Kidney epithelial cell (primary cell): Measurements from ENCODE around the gene VDR. TPM values are rescaled to one million over a fixed set of nuclear protein-coding genes. Genes with fewer than 3 reads are reported as not detected.

Experiments used
- DNase-seq: peaks from one replicate; pipeline ENCODE4 v3.0.0-alpha.2; 2010; ENCODE audit warnings: low read depth
- H3K27me3 ChIP-seq: 2 replicates; pipeline ENCODE4 v1.6.0; 2011; ENCODE audit warnings: low read length; ENCODE audit not compliant: control insufficient read depth, insufficient read depth
- H3K36me3 ChIP-seq: 2 replicates; pipeline ENCODE4 v1.5.1; 2011; ENCODE audit warnings: low read length; ENCODE audit not compliant: control insufficient read depth, insufficient read depth
- H3K4me3 ChIP-seq: 2 replicates; pipeline ENCODE4 v1.5.1; 2011; ENCODE audit warnings: low read depth, mild to moderate bottlenecking, control low read depth, low read length
- total RNA-seq: library from RNA; depleted of rRNA; stranded (reverse); fragments of >200 nt; gene quantifications from 2 replicates; pipeline ENCODE4 v1.2.3, GENCODE V29; 2015
- TF ChIP-seq, protein P1 (sequence below): IDR thresholded peaks from 2 replicates; pipeline ENCODE4 v1.5.1; 2011; ENCODE audit warnings: mild to moderate bottlenecking, moderate library complexity, low read length, control low read depth, inconsistent platforms; ENCODE audit not compliant: insufficient read depth, poor library complexity, severe bottlenecking

VDR gene
- total RNA-seq: 21.9 and 25.6 TPM in 2 replicates

DNA sequence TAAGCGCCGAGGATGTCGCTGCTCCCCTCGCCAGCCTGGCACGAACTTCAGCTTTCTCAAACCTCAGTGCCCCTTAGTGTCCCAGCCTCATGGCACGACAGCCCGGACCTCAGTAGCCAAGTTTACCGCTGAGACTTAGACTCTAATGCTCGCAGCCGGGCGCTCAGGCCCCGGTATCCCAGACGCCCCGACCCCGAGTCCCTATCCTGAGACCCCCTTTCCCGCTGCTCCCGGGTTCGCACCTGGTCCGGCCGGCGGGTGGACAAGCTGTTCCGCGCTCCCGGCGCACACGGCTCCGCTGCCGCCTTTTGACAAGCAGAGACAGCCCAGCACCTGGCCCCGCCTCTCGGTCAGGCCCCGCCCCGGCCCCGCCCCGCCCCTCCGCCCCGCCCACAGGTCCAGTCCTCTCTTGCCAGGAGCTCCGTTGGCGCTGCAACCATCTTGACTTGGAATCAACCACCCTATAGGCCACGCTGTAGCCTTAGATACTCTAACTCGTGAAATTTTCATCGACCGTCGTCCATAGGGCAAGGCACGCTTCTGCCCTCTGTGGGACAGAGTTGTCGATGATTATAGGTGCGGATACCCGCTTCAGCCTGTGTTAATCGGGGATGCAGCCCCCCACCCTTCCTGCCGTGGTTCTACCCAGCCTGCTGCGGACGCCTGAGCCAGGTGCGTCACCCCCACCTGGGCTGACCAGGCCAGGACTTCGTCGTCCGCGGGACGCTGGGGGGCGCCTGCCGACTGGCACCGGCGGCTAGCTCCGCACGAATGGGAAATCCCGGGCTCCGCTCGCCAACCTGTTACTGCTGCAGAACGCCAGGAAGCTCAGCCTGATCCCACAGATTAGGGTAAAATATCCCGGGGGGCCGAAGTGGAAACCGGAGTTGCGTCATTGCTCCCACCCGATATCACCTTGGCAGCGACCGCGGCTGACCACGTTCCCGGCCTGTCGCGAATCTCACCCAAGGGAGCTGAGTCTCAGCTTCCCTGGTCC, at the start of gene VDR:
Gene VDR, minus strand, starts transcription at position 282 of the 997 bp plus-strand sequence. CDS start 25,881 bp downstream, outside the sequence.
- peaks cover 7% of the 10 kb centered on the region for H3K27me3 ChIP-seq
- peak within 1 kb of the TSS; percentile 53 for H3K4me3 ChIP-seq
- TF ChIP-seq, protein P1, sequence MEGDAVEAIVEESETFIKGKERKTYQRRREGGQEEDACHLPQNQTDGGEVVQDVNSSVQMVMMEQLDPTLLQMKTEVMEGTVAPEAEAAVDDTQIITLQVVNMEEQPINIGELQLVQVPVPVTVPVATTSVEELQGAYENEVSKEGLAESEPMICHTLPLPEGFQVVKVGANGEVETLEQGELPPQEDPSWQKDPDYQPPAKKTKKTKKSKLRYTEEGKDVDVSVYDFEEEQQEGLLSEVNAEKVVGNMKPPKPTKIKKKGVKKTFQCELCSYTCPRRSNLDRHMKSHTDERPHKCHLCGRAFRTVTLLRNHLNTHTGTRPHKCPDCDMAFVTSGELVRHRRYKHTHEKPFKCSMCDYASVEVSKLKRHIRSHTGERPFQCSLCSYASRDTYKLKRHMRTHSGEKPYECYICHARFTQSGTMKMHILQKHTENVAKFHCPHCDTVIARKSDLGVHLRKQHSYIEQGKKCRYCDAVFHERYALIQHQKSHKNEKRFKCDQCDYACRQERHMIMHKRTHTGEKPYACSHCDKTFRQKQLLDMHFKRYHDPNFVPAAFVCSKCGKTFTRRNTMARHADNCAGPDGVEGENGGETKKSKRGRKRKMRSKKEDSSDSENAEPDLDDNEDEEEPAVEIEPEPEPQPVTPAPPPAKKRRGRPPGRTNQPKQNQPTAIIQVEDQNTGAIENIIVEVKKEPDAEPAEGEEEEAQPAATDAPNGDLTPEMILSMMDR: peak; percentile 69
- no peaks in the 10 kb centered on the region for H3K36me3 ChIP-seq
- DNase-seq: peak; percentile 65

DNA sequence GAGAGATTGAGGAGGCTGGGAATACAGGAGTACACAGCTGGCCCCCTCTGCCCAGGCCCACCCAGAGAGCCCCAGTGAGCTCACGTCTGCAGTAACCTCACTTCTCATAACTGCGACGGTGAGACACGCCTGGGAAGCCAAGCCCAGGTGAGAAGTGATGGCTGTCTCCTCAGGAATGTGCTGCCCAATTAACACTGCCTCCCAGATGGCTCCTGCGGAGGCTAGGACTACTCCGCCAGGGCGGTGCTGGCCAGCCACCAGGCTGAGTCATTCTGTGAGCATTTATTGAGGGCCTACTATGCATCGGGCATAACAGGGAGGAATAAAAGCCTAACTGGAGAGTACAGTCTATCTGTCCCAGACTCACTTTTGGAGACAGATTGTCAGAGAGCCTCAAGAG, 49.3 kb upstream of the VDR start:
- Histone ChIP-seq H3K4me3 (no peak overlapping the region), H3K36me3 (no peaks in the 10 kb centered on the region), H3K27me3 (no peaks in the 10 kb centered on the region)
- TF ChIP-seq, protein P1: no peak
- no peak for DNase-seq

DNA sequence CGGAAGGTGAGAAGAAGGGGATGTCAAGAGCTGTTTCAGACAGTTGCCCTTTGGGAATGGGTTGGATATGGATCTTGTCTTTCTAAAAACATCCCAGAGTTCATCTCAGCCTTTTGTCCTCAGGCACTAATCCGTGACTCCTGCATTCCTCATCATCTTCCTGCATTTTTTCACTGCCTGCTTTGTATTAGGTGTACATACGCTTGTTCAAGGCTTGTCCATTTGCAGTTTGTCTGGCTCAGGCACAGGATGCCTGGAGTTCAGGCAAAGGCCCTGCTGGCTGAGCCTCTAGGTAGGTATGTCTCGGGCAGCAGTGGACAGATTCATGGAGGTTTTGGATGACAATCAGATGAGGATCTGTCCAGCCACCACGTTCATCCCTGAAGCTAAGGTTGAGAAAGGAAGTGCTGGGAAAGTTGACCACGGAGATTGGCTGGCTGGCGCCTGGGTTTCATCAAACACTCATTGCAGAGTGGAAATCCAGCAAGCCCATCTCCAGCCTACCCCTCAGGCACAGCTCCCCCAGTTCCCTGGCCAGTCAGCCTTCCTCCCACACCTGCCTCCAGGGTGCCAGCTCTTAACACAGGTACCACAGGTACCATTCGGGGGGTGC, 46.2 kb upstream of the VDR start:
- TF ChIP-seq, protein P1: no peak
- no peak for DNase-seq
- Histone ChIP-seq H3K27me3 (no peaks in the 10 kb centered on the region), H3K36me3 (no peaks in the 10 kb centered on the region), H3K4me3 (no peak overlapping the region)

DNA sequence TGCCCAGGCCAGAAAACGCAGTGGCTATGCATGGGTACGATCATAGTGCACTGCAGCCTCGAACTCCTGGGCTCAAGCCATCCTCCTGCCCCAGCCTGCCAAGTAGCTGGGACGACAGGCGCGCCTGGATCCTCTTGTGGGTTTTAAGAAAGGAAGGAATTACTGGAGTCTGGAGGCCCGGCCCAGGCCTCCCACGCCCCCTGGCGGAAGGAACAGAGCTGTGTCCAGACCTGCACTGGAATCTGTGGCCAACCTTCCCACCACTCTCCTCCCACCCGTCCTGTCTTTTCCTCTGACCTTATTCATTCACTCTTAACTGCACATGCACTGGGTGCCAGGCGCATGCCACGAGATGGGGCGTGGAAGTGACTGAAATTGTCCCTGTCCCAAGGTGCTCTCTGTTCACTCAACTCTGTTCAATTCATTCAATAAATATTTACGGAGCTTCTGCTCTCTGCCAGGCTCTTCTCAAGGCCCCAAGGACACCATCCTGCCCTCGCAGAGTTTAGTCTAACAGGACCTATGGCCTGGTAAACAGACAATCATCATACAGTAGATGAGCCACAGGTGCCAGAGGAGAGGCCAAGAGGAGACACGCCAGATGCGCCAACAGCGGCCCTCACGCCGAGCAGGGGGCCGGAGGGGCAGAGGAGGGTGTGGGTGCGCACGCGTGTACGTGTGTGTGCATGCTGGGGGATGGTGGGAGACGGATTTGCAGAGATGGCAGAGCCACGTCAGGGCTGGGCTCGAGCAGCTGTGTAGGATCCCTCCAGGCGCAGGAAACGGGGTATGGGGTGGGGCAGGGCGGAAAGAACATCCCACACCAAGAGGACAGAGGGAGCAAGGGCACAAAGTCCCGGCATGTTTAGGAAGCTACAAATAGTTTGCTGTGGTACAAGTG, 44.9 kb upstream of the VDR start:
- H3K36me3 ChIP-seq: no peaks in the 10 kb centered on the region
- H3K27me3 ChIP-seq: no peaks in the 10 kb centered on the region
- TF ChIP-seq, protein P1: peak; percentile 97
- no peak overlapping the region for H3K4me3 ChIP-seq
- DNase-seq: peak; percentile 25

DNA sequence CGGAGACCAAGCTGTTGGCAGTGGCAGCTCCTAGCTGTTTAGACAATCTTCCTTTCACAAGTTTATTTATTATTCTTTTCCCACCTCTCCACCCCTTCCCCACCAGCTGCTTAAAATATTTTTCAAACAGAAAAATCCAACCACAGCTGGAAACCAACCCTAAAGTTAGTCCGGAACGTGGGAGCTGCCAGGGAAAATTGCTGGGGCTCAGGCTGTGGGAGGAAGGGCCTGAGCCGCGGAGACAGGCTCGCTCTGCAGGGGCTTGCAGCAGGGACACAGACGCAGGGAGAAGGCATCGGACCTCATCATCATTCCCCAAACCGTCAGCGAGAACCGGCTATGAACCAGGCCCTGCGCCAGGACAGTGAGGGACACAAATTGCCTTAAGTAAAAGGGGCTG, 42.5 kb upstream of the VDR start:
- TF ChIP-seq, protein P1: no peak
- H3K36me3 ChIP-seq: no peaks in the 10 kb centered on the region
- no peak overlapping the region for H3K4me3 ChIP-seq
- peaks cover 10% of the 10 kb centered on the region for H3K27me3 ChIP-seq
- no peak for DNase-seq
